Measurements from ENCODE around the gene MAN1A1.

GRCh38 chr6:119326291-119327005 is 23.1 kb downstream of the MAN1A1 start:
- no peak for TF ChIP-seq REST (IDR thresholded peaks at IDR 0.05; ENCODE audit: unreplicated experiment)
- TF ChIP-seq, protein P1, sequence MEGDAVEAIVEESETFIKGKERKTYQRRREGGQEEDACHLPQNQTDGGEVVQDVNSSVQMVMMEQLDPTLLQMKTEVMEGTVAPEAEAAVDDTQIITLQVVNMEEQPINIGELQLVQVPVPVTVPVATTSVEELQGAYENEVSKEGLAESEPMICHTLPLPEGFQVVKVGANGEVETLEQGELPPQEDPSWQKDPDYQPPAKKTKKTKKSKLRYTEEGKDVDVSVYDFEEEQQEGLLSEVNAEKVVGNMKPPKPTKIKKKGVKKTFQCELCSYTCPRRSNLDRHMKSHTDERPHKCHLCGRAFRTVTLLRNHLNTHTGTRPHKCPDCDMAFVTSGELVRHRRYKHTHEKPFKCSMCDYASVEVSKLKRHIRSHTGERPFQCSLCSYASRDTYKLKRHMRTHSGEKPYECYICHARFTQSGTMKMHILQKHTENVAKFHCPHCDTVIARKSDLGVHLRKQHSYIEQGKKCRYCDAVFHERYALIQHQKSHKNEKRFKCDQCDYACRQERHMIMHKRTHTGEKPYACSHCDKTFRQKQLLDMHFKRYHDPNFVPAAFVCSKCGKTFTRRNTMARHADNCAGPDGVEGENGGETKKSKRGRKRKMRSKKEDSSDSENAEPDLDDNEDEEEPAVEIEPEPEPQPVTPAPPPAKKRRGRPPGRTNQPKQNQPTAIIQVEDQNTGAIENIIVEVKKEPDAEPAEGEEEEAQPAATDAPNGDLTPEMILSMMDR (conservative IDR thresholded peaks at IDR 0.05; ENCODE audit: low read depth in 2 of 2) = no peak
- no peak for TF ChIP-seq EZH2 (IDR thresholded peaks at IDR 0.05; ENCODE audit: low read depth, unreplicated experiment)
- no peak for TF ChIP-seq EZH2phosphoT487 (IDR thresholded peaks at IDR 0.05; ENCODE audit: unreplicated experiment)
- TF ChIP-seq POLR2AphosphoS5 (IDR thresholded peaks at IDR 0.05; ENCODE audit: low read depth) = no peak
- TF ChIP-seq ZNF114 (CRISPR knock-in tag; IDR thresholded peaks at IDR 0.05) = no peak
- TF ChIP-seq, protein P2, sequence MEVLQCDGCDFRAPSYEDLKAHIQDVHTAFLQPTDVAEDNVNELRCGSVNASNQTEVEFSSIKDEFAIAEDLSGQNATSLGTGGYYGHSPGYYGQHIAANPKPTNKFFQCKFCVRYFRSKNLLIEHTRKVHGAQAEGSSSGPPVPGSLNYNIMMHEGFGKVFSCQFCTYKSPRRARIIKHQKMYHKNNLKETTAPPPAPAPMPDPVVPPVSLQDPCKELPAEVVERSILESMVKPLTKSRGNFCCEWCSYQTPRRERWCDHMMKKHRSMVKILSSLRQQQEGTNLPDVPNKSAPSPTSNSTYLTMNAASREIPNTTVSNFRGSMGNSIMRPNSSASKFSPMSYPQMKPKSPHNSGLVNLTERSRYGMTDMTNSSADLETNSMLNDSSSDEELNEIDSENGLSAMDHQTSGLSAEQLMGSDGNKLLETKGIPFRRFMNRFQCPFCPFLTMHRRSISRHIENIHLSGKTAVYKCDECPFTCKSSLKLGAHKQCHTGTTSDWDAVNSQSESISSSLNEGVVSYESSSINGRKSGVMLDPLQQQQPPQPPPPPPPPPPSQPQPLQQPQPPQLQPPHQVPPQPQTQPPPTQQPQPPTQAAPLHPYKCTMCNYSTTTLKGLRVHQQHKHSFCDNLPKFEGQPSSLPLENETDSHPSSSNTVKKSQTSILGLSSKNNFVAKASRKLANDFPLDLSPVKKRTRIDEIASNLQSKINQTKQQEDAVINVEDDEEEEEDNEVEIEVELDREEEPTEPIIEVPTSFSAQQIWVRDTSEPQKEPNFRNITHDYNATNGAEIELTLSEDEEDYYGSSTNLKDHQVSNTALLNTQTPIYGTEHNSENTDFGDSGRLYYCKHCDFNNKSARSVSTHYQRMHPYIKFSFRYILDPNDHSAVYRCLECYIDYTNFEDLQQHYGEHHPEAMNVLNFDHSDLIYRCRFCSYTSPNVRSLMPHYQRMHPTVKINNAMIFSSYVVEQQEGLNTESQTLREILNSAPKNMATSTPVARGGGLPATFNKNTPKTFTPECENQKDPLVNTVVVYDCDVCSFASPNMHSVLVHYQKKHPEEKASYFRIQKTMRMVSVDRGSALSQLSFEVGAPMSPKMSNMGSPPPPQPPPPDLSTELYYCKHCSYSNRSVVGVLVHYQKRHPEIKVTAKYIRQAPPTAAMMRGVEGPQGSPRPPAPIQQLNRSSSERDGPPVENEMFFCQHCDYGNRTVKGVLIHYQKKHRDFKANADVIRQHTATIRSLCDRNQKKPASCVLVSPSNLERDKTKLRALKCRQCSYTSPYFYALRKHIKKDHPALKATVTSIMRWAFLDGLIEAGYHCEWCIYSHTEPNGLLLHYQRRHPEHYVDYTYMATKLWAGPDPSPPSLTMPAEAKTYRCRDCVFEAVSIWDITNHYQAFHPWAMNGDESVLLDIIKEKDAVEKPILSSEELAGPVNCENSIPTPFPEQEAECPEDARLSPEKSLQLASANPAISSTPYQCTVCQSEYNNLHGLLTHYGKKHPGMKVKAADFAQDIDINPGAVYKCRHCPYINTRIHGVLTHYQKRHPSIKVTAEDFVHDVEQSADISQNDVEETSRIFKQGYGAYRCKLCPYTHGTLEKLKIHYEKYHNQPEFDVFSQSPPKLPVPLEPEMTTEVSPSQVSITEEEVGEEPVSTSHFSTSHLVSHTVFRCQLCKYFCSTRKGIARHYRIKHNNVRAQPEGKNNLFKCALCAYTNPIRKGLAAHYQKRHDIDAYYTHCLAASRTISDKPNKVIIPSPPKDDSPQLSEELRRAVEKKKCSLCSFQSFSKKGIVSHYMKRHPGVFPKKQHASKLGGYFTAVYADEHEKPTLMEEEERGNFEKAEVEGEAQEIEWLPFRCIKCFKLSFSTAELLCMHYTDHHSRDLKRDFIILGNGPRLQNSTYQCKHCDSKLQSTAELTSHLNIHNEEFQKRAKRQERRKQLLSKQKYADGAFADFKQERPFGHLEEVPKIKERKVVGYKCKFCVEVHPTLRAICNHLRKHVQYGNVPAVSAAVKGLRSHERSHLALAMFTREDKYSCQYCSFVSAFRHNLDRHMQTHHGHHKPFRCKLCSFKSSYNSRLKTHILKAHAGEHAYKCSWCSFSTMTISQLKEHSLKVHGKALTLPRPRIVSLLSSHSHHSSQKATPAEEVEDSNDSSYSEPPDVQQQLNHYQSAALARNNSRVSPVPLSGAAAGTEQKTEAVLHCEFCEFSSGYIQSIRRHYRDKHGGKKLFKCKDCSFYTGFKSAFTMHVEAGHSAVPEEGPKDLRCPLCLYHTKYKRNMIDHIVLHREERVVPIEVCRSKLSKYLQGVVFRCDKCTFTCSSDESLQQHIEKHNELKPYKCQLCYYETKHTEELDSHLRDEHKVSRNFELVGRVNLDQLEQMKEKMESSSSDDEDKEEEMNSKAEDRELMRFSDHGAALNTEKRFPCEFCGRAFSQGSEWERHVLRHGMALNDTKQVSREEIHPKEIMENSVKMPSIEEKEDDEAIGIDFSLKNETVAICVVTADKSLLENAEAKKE (CRISPR knock-in tag; IDR thresholded peaks at IDR 0.05) = no peak
- TF ChIP-seq CREB1 (CRISPR knock-in tag; IDR thresholded peaks at IDR 0.05; ENCODE audit: low read depth) = no peak
- no peak for TF ChIP-seq NANOG (IDR thresholded peaks at IDR 0.05; ENCODE audit: borderline replicate concordance)
- TF ChIP-seq JUNB (IDR thresholded peaks at IDR 0.05; ENCODE audit: unreplicated experiment) = no peak
- no peak for TF ChIP-seq STAT1 (IDR thresholded peaks at IDR 0.05; ENCODE audit: unreplicated experiment)
- no peak for TF ChIP-seq ZNF331 (CRISPR knock-in tag; IDR thresholded peaks at IDR 0.05; ENCODE audit: low read depth)
- TF ChIP-seq, protein P3, sequence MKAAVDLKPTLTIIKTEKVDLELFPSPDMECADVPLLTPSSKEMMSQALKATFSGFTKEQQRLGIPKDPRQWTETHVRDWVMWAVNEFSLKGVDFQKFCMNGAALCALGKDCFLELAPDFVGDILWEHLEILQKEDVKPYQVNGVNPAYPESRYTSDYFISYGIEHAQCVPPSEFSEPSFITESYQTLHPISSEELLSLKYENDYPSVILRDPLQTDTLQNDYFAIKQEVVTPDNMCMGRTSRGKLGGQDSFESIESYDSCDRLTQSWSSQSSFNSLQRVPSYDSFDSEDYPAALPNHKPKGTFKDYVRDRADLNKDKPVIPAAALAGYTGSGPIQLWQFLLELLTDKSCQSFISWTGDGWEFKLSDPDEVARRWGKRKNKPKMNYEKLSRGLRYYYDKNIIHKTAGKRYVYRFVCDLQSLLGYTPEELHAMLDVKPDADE (IDR thresholded peaks at IDR 0.05) = no peak
